ENCODE measurements around the gene LBX1. TPM values are rescaled to one million over a fixed set of nuclear protein-coding genes. Genes with fewer than 3 reads are reported as not detected.

Gene LBX1, protein sequence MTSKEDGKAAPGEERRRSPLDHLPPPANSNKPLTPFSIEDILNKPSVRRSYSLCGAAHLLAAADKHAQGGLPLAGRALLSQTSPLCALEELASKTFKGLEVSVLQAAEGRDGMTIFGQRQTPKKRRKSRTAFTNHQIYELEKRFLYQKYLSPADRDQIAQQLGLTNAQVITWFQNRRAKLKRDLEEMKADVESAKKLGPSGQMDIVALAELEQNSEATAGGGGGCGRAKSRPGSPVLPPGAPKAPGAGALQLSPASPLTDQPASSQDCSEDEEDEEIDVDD
- 0.24 TPM for total RNA-seq (ENCODE audit: insufficient read depth, low replicate concordance)

DNA sequence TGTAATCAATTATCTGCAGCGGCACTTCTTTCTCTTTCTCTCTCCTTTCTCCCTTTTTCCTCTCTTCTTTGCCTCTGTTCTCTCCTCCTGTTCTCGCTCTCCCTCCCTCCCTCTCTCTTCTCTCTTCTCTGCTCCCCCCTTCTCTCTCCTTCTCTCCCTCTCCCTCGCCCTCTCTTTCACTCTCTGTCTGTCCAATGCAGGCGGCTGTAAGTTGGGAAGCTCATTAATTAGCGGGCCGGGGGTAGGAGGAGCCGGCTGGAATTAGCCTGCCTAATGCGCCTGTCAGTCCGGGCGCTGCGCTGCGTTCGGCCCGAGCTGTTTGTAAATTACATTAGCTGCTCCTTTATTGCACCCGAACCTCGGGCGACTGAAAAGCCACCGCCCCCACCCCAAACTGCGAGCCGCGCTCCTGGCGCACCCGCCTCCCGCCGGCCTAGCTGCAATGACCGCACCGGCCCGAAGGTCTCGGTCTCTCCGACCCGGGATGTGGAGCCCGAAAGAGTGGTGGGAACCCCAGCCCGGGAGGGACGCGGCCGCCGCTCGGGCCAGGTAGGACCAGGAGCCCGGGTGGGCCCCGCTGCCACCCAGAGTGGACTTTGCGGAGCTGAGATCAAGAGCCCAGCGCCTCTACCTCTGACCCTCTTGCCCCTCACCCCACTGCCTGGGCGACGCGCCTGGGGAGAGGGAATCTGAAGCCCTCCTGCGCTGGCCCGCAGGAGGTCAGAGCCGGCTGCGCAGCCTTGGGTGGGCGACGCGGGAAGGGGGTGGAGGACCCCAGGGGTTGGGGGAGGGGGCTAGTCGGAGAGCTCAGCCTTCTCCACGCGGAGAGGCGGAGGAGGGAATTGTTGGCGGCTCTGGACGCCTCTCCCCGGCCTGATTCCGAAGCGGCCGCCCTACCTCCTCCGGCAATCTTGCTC, at the start of gene LBX1:
Gene LBX1, minus strand, starts transcription at position 198 of the 917 bp plus-strand sequence. CDS start 648 bp downstream, outside the sequence.
- no peak for DNase-seq (ENCODE audit: low spot score)

DNA sequence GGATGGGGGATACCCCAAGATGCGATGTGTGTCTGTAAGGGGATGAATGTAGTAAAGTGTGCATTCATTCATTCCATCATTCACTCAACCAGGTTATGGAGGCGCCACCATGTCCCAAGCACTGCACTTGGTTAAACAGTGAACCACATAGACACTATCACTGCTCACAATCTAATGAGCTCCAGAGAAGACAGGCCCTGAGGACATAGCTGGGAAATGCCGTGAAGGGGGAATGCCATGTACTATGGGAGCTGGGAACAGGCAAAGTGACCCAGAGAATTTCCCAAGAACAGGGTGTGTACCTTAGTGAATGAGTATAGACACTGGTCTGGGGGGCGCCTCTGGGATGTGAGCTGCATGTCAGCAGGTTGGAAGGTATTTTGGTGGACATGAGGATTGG, 44.5 kb upstream of the LBX1 start:
- no peak for DNase-seq (ENCODE audit: low spot score)

DNA sequence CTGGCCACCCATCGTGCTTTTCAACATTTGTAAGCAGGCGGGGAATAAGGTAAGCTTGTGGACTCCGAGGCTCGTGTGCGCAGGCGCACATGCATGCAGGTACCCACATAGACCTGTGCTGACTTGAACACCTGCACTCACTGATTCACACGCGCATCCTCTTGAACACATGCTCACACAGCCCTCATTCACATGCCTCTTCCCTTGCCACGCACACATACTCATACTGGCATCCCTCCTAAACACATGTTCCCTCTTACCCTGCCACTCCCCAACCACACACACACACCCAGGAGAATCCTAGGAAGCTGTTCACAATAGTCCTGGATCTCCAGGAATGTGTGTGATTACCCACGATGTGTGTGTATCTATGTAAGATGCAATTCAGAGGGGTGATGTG, 44.1 kb upstream of the LBX1 start:
- DNase-seq (ENCODE audit: low spot score) = no peak

DNA sequence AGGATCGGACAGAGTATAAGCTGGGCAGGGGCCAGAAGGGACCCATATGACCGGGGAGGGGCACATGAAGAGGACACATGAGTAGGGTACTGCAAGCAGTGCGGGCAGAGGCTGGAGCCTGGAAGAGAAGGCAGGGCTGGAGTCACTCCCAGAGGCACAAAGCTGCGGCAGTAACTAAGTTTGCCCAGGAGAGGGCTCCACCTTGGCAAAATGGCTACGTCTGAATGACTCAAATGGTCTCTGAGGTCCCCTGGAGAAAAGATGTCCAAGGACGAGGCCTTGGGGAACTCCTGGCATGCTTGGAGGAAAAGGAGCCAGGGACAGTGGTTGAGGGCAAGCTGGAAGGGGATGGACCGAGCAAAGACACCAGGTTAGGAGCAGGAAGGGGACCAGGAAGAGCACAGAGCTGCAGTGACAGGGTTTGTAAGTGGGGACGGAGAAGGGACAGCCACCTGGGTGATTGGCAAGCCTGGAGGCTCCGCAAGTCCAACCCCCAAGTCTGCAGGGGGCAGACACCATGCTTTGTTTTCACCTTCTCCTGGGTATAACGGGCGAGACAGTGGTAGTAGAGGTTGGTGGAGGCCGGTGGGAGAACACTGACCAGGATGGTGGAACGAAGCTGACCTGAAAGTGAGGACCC, 43.1 kb upstream of the LBX1 start:
- DNase-seq (ENCODE audit: low spot score) = peak; percentile 64

DNA sequence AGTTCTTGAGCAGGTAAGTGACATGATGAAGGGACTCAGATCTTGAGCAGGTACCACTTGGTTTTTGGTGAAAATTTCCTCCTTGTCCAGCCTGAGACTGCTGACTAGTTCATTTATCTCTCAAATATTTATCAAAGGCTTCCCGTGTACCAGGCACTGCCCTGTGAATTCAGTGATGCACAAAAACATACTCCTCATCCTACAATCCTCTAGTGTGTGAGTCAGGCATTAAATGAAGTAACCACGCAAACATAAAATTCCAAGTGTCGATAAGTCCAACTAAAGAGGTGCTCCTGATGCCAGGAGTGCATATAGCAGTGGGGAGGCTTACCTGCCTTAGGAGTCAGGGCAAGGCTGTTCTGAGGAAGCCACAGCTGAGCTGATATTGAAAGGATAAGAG, 41.5 kb upstream of the LBX1 start:
- no peak for DNase-seq (ENCODE audit: low spot score)

DNA sequence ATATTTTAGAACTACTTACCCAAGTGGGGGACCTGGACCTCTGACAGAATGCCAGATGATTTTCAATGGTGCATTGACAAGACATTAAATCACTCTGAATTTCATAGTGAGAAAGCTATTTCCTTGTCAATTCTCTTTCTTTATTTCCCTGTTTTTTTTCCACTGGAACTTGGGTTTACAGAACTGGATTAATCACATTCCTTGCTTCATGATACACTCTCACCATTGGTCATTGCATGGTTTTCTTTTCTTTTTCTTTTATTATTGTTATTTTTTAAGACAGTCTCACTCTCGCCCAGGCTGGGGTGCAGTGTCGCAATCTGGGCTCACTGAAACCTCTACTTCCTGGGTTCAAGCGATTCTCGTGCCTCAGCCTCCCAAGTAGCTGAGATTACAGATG, 38.5 kb upstream of the LBX1 start:
- no peak for DNase-seq (ENCODE audit: low spot score)

DNA sequence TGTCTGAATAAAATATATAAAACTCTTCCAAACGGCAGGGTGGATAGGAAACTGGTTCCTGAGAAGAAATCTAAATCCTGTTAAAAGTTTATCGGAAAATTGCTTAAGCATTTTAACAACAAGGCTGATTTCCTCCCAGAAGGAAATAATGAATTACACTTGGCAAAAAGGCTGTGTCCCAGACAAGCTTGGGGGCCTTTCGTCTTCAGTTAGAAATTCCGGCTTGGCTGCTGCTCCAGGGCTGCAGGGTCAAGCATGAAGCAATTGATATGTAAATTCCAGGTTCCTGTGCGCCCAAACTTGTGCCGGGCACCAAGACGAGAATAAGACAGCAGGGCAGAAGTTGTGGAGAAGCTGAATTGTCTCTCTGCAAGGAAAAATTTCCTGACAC, 38.0 kb upstream of the LBX1 start:
- no peak for DNase-seq (ENCODE audit: low spot score)

DNA sequence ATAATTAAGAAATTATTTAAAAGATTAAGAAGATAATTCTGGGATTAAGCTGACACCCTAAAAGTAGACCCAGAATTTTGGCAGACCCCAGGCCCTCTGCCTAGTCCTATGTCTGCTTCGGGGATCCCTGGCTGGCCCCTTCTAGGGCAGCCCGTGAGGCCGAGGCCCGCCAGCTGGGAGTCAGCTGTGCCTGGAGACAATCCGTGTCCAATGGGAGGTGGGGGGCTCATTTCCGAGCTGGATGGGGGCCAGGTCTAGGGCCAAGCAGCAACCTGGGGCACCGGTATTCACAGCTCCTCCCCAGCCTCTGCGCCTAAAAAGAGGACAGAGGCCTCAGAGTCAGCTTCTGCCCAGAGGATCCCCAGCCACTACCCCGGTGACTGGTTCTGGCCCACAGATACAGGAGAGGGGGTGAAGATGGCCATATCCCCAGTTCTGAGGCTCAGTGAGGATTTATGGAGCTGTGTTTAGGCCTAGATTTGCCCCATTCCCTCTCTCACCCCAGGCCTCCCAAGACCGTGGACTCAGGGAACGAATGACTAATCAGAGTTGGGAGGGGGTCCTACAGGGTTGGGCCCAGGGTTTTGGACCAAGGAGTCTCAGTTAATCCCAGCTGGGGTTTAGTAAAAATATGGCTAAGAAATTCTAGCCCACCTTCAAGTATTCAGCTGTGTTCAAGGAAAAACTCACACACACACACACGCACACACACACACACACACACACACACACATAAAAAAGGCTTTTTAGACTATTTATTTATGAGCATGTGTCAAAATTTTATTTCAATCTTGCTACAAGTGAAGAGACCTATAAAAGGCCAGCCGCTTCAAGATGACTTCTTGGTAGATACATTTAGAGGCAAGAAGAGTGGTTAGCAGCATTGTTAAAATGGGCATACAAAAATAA, 37.4 kb upstream of the LBX1 start:
- DNase-seq (ENCODE audit: low spot score) = no peak

DNA sequence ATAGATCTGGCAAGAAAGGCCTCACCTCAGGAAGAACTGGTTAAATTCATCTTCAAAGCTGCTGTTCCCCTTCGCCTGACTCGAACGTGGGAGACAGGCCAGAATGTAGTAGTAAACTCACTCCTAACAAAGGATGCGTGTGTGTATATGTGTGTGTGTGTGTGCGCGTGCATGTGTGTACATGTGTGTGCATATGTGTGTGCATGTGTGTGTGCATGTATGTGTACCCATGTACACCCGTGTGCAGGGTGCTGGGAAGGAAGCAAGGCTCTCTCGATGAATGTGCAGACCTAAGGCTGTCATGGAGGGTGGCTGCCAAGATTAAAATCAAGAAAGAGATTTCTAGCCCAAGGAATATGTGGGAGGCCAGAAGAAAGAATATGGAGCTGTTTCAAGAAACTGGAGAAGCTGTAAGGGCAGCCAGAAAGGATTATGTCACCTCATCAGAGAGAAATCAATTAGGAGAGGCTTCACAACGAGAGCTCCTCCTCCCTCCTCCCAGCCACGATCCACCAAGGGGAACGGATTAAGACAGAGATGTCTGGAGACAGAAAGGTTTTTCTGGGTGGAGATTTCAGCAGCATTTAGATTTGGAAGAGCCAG, 34.0 kb upstream of the LBX1 start:
- DNase-seq (ENCODE audit: low spot score) = no peak

DNA sequence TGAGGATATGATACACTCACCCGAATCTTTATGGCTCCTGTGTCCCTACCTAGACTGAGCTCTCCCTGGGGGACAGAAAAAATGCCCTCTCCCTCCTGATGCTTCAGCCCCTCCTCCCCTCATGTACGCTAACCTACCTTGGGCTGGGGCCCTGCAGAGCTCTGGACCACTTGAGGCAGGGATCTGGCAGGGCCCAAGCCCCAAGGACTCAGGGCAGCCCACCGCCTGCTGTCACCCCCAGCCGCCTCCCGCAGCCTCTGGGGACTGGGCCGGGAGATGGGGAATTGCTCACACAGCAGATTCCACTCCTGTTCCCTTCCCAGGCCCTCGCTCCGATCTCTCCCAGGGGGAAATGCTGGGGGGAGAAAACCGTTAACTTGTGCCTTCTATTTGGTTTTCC, 32.9 kb upstream of the LBX1 start:
- no peak for DNase-seq (ENCODE audit: low spot score)

DNA sequence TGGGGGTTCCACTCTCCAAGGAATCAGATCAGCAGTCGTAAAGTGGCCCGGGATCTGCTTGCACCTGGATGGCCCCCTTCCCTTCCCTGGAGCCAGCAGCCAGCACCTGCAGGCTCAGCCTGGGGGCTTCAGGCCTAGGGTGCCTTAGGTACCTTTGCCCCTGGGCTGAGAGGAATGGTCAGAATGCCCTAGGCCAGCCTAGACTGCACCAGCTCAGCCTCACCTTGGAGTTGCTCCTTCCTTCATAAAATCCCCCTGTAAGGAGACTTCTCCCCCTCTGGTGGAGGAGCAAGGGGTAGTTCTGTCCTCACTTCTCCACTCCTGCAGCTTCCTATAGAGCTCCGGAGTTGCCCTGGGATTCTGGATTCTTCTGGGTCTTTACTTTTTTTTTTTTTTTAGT, 32.4 kb upstream of the LBX1 start:
- no peak for DNase-seq (ENCODE audit: low spot score)

DNA sequence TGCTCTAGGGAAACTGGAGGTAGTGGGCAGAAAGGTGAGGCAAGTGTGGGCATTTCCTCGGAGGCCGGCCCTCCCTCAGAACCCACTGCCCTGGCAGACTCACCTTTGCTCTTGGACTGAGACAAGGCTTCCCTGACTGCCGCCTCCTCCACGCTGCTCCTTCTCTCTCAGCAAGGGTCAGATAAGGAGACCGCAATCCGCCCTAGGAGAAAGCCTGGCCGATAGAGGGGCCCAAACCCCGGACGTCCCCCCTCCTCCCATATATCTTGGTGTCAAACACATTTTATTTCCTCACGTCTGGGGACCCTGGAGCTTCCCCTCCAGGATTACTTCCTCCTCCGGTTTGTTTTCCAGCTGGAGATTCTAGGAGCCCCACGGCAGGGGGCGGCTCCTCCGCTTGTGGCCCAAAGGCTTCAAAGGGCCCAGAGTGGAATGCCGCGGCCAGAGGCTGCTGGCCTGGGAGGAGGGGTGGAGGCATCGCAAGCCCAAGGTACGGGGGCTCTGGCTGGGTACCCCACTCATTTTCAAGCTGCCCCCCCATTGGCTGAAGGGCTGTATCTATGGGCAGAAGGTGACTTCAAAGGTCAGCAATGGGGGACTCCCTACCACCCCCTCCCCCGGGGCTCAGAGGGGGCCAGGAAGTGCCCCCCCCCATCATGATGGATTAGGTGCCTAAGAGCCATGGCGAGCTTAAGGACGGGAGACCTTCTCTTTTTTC, 31.7 kb upstream of the LBX1 start:
- DNase-seq (ENCODE audit: low spot score) = no peak

DNA sequence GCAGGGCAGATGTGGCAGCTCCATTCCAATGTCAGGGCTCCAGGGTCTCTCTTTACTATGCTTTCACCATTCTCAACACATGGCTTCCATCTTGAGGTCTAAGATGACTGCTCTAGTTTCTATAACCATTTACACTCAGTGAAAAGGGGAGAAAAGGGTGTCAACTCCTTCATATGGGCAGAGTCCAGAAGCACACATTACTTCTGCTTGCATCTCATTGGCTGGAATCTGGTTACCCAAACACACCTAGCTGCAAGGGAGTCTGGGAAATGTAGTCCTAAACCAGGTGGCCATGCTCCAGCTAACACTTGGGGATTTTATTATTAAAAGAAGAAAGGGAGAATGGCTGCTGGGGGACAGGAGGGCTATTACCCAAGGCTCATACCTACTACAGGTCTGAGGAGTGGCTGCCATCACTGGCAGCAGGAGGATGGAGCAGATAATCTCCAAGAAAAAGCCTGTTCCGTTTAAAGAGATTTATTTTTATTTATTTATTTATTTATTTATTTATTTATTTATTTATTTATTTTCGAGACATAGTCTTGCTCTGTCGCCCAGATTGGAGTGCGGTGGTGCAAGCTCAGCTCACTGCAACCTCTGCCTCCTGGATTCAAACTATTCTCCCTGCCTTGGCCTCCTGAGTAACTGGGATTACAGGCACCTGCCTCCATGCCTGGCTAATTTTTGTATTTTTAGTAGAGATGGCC, 29.1 kb upstream of the LBX1 start:
- no peak for DNase-seq (ENCODE audit: low spot score)

DNA sequence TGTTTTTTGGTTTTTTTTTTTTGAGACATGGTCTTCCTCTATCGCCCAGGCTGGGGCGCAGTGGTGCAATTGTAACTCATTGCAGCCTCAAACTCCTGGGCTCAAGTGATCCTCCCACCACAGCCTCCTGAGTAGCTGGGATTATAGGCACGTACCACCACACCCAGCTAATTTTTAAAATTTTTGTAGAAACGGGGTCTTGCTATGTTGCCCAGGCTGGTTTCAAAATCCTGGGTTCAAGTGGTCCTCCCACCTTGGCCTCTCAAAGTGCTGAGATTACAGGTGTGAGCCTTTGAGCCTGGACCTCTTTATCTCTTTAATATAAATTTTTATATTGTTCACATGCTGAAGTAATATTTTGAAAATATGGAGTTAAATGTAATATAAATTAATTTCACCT, 28.2 kb upstream of the LBX1 start:
- no peak for DNase-seq (ENCODE audit: low spot score)

DNA sequence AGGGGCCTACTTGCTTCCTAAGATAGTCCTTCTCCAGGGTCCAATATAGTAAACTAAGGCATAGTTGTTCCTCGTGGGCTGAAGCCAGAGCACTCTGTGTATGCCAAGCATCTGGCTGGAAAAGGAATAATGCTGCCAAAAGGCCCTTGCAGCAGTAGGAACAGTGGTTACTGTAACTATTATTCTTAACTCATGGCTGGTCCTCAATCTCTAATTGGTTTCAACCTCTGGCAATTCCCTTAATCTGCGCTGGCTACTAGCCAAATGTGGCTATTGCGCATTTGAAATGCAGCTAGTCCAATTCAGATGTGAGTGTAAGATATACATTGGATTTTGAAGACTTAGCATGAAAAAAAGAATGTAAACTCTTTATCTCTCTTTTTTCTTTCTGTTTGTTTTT, 27.8 kb upstream of the LBX1 start:
- DNase-seq (ENCODE audit: low spot score) = no peak

DNA sequence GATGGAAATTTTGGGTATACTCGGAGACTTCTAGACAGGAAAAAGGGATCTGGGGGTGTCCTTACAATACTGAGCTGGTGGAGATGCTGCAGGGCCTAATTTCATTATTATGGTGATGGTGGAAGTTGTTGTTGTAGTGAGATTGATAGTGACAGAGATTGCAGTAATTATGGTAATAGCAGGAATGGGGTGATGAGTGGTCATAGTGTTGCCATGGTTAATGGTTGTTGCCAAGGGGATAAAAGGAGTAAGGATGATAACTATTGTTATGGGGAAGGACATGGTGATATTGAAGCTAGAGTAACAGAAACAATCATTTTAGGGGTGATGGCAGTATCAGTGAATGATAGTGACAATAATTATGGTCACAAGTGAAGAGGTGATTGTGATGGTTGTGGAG, 27.1 kb upstream of the LBX1 start:
- no peak for DNase-seq (ENCODE audit: low spot score)

DNA sequence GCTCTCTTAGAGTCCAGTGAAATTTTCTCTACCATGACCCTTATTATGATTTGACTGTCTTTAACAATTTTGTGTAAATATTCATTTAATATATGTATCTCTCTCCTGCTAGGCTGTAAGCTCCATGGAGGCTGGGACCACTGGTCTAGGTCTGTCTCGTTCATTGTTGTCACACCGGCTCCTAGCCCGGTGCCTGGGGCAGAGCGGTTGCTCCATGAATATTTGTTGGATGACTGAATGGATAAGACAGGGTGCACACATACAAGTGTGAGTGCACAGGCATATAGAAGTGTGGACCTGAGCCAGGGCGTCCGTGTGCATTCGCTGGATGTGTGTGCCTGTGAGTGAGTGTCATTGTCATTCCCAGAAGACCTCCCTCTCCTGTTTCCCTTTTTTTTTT, 20.9 kb upstream of the LBX1 start:
- DNase-seq (ENCODE audit: low spot score) = no peak

DNA sequence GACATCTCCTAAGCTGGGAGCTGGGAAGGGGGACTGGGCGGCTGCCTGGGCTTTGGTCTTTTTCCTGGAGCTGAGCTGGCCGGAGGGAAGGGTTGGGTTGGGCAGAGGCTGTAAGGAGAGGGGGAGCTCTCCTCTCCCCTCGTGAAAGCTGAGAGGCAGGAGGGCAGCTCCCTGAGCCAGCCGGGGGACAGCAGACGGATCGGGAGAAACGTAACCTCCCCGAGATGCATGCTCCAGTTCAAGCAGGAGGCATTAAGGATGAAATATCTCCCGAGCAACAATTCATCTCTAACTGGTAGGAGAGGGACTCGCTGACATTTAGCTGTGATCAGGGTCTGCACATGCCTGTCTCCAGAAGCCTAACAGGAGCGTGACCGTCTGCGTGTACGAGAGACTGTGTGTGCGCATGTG, 19.9 kb upstream of the LBX1 start:
- no peak for DNase-seq (ENCODE audit: low spot score)

DNA sequence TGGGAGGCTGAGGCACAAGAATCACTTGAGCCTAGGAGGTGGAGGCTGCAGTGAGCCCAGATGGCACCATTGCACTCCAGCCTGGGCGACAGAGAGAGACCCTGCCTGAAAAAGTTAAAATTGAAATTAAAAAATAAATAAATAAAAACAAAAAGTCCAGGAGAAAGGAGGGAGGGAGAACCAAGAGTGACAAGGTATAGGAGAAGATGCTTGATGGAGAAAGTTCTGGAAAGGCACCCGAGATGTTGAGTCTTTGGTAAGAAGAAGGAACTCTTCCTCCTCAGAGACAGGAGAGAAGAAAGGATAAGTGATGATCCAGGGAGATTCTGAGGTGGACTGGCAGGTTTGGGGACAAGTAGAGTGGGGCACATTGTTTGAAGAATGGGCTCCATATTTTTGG, 17.4 kb upstream of the LBX1 start:
- no peak for DNase-seq (ENCODE audit: low spot score)
